Inflammatory macrophage treated with lipopolysaccharide for 4 hours (primary cell): ENCODE measurements around the gene VWA7.
"Not testable (repeated sequence)": the region's sequence is repeated elsewhere in the genome, so short reads cannot be mapped to it uniquely, and the experiment has no call there.

Experiments
- DNase-seq: peaks from one replicate; pipeline ENCODE4 v3.0.0-alpha.2; 2020

VWA7 gene

DNA sequence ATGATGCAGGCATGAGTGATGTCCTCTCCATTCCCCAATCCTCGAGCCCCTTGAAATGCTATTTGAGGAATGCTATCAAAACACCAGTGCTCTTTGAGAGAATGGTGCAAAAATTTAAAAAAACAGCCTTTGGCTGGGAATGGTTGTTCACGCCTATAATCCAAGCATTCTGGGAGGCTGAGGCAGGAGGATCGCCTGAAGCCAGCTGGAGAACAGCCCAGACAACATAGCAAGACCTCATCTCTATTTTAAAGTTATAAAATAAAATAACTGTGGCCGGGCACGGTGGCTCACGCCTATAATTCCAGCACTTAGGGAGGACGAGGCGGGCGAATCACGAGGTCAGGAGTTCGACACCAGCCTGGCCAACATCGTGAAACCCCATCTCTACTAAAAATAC, 22.7 kb upstream of the VWA7 start:
- no peak for DNase-seq

DNA sequence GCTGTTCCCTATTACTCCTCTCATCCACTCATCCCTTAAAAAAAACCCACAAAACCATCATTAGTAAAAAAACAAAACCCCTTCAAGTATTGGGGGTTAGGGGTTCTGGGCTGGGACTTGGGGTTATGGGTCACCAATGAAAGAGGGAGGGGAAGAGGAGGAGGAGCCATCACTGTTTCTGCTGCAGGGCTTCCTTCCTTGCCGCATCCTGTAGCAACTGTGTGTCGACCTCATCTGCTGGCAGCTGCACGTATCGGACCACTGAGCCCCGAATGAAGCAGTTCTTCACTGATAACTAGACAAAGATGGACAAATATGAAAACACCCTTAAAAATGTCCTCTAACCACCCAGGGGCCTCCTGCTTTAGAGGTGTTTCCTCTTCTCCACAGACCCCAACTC, 20.5 kb upstream of the VWA7 start:
- no peak for DNase-seq

DNA sequence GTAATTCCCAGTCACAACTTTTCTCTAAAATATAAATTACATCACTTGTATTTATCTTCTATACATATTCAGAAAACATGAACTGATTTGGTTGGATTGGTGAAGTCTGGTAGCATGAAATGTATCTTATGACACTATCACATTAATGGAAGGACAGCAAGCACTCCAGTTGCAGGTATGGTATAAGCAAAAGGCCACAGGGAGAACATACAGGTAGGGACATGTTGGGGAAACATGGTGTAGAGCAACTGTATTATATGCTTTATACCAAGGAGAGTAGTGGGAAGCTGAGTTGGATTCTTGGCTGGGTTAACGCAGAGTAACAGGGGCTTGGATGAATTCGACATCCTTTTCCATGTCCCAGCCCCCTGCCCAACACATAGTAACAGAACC, 19.9 kb upstream of the VWA7 start:
- no peak for DNase-seq

DNA sequence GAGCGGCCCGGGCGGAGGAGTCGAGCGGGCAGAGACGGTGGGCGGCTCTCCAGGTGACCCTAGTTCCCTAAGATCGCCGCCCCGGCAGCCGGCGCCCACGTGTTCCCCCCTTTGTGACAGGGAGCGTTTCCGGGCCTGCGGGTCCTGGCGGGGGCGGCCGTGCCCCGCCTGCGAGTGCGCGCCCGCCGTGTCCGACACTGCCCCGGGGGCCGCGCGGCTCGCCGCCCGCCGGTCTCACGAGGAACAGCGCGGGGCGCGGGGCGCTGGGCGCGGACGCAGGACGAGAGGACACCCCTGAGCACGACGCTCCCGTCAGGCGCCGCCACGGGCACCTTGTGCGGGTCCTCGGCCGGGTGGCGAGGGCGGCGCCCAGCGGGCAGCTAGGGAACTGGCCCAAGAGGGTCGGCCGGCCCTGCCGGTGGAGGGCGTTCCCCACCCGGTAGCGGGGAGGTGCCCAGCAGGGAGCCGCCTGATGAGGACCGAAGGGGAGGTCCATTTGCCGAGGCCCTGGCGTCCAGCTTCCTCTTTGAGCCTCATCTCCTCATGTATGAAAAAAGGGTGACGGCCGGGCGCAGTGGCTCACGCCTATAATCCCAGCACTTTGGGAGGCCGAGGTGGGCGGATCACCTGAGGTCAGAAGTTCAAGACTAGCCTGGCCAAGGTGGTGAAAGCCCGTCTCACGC, 18.6 kb upstream of the VWA7 start, which contains the start of gene VARS1:
VARS1 (minus strand) TSS at position 137 of the 683 bp plus-strand sequence. CDS start 535 bp downstream, outside the sequence.
- peak; percentile 98 for DNase-seq

DNA sequence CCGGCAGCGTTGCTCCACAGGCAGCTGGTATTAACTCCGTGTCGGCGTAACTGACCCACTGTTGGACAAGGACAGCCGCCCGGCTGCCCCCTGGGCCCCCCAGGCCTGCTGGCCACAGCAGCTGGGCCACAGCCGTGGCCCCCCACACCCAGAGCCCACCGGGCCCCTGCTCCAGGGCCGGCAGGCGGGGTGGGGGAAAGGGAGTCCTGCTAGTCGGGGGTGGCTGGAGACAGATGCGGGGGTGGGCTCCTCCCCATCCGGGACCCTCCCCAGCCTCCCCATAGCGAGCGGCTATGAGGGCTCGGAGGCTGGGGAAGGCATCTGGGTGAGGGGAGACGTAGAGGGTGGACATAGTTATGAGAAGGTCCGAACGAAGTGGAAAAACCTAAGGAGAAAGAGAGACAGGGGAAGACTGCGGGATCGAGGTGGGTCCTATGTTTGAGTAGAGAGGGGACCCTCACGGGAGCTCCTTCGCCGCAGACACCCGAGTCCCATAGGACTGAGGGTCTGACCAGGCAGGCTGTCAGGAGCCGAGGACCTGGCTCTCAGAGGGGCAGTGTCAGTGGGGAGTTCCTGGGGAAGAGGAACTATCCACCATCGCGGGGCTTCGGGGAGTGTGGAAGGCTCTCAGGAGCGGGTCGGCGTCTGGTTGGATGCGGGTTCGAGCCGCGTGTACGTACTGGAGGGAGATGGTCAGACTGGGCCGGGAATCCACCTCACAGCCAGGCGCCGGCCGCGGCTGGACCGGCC, 17.9 kb upstream of the VWA7 start:
- no peak for DNase-seq

DNA sequence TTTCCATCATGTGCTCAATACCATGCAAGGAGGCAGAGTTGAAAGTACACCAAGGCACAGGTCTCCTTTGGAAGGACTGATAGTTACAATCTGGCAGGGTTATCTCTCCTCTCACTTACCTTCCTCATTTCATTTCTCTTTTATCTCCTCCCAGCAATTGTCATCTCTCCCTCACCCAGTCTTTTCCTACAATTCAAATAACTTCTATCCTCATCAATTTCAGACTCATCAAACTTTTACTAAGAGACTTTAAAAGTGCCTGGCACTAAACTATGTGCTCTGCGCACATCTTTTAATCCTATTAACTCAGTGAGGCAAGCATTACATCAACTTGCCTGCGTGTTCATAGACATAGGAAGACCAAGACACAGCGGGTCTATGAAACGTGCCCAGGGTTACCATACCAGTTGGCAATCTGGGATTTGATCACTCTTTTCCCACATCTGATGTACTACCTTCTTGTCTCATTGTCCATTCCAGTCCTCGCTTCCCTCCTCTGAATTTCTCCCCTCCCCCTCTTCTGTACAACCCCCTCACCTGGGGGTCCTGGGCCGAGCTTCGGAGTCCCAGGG, 17.3 kb upstream of the VWA7 start:
- no peak for DNase-seq

DNA sequence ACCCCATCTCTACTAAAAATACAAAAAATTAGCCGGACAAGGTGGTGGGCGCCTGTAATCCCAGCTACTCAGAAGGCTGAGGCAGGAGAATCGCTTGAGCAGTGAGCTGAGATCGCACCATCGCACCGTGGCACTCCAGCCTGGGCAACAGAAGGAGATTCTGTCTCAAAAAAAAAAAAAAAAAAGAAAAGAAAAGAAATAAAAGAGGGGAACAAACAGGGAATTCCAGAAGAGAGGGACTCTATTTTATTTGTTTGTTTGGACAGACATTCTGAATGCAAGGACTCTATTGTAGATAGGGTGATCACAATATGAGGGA, 16.8 kb upstream of the VWA7 start:
- DNase-seq = not testable (repeated sequence)

DNA sequence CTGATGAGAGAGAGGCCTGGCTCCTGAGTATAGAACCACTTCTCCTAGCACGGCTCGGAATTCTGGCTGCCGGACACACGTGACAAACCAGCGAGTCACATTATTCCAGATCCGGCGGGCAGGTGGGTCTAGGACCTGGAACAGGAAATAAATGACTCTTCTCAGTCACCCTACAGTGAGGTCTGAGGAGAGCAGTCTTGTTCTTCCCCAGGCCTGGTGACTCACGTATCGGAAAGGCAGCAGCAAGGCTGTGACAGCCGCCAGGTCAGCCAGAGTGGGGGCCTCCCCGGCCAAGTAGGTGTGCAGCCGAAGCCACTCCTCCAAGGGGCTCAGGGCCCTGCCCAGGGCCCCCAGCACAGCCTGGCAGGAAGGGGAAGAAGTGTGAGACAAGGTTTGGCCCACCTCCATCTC, 15.6 kb upstream of the VWA7 start:
- no peak for DNase-seq

DNA sequence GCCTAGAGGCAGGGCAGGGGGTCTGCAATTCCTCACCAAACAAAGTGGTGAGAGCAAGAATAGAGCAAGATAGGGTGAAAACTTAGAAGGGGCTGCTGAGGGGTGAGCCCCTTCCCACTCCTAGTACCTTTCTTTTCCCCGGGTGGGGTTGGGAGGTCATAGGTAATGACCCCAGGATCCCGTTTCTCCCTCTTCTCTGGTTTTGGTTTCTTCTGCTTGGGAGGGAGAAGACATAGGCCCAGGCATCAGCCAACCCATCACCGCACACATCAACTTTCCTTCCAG, 14.9 kb upstream of the VWA7 start:
- DNase-seq = no peak

DNA sequence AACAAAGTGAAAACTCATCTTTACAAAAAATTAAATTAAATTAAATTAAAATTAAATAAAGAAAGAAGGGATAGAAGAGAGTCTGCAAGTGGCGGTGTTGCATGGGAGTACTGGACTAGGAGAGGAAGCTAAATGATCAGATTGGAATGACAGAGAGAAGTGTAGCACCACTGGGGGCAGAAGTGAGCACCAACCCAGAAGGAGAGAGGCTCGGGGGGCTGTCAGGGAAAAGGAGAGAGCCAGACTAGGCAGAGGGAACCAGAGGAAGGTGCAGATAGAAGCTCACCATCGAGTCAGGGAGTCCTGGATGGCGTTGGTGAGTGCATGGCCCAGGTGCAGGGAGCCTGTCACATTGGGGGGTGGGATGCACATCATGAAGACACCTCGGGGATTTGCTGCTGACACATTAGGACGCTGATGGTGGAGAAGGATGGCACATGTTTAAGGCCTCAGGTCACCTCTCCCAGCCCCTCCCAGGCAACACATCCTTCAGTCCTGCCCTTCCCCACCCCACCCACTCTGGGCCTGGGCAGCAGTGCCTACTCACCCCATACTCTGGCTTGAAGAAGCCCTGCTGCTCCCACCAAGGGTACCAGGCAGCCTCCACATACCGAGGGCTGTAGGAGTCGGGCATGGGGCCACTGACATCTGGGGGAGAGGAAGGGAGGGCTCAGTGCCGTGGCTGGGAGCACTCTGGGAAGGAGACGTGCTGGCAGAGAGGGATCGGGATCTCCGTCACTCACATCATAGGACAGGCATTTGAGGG, 14.4 kb upstream of the VWA7 start:
- peak; percentile 51 for DNase-seq

DNA sequence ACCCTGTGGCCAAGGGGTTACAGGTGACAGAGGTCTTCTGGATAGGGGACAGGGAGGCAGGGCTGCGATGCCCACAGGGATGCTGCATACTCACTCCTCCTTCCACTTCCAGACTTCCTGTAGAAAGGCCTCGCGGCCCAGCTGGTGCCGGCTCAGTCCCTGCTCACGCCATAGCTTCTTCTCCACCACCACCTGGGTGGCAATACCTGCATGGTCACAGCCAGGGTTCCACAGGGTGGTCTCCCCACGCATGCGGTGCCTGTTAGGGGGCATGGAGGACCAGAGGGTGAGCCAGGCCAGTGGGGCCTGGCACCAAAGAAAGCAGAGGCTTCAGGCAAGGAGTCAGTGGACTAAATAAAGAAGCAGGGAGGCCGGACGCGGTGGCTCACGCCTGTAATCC, 8.3 kb upstream of the VWA7 start:
- DNase-seq = no peak

DNA sequence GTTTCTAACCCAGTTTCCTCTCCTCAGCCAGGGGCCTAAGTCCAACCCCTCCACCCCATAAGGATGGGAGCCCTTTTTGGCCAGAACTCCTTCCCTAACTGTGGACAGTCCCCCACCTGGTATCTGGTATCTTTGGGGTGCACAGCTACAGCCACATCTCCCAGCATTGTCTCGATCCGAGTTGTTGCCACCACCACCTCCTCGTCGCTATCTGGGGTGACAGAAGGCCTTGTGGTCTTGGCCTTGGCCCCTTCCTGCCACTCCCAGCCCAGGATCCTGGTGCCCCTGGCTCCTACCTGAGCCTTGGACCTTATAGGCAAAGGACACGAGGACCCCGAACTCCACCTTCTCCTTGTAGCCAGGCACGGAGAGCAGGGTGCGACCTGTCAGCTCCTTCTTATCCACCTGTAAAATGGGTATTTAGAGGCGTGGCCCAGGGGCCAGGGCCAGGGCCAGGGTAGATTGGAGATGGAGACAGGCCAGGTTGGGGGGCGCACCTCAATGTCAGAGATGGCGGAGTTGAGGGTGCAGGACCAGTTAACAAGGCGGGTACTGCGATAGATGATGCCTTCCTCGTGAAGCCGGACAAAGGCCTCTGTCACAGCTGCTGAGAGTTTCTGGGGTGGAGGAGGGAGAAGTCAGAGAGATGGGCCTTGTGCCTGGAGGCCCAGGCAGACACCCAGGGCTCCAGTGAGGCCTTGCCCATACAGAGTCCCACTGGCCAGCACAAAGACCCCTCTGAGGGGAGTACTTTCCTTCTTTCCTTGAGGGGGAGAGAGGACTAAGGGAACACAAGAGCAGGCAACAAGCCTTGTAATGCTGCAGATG, 7.2 kb upstream of the VWA7 start:
- DNase-seq = no peak

DNA sequence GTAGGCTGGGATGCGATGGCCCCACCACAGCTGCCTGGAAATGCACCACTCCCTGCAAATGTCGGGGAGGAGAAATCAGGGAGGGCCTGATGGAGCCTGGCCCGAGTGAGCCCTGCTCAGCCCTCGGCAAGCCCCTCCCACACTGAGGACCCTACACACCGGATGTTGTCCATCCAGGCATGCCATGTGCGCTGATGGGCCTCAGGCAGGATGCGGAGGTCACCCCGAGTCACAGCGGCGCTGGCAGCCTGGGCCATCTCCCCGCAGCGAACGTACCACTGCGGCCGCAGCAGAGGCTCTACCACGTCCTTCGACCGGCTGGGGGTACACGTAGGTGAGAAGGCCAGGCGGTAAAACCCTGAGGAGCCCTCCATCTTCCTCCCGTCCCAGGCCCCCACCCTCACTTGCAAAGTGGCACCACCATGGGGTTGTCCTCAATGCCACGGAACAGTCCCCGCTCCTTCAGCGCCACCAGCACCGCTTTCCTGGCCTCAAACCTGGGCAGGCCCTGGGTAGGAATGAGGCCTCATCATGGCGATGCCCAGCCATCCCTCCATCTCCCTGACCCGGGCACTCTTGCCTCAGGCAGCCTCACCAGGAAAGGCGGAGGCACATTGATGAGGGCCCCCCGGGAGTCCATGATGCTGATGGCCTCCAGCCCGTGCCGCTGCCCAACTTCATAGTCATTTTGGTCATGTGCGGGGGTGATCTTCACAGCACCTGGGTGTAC, 5.2 kb upstream of the VWA7 start:
- no peak for DNase-seq

DNA sequence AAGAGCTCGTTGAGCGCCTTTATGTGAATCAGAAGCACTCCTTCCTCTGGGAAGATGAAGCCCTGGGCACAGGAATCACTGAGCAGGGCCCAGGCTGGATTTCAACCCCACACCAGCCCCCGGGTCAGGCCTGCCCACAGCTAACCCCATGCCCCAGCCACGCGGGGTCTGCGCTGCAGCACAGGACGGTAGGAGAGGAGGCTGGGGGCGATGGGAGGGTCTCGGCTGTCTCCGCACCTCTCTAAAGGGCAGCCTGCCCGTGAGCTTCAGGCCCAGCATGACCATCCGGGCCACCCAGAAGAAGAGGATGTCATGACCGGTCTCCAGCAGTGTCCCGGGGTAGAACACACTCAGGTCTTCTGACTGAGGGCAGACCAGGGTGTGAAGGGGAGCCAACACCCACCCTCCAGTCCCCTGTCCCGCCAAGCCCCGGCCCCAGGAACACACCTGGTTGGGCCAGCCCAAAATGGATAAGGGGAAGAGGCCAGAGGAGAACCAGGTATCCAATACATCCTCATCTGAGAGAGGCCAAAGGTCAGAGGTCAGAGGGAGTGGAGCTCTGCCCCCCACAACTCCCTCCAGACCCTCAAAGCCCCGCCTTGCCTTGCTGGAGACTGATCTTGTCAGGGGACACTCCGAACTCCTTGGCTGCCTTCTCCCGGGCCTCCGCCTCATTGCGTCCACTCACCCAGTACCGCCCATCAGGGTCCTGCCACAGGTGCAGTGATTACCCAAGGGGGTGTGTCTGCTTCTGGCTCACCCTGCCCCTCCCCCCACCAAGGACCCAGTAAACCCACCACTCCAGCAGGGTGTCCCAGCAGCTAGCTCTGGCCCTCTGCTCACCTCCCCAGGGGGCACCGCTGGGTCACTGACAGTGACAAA, 4.4 kb upstream of the VWA7 start:
- DNase-seq = no peak

DNA sequence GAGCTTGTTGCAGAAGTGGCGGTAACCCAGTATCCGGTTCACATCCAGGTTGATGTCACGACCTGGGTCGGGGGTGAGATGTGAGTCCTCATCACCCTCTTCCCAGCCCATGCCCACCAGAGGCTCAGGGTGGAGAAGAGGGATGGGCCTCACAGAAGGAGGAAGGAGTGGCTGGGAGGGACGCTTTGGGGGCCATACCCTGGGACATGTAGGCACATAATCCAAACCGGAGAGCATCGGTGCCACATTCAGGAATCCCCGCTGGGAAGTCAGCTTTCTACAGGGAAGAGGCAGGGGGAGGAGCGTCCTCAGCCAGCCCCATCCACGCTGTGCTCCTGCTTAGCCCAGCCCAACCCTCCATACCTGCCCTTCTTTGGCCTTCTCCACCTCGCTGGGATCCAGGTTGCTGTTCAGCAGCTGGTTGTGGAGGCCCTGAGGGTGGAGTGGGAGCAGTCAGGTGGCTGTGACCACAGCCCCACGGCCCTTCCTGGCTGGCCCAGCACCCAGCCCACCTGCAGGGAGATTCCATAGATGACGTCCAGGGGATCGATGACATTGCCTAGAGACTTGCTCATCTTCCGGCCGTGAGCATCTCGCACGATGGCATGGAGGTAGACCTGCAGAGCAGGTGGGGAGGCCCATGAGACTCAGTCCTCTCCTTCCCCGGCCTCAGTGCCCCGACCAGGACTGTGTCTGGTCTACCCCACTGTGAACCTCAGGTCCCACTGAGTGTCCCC, 3.5 kb upstream of the VWA7 start:
- DNase-seq = no peak

DNA sequence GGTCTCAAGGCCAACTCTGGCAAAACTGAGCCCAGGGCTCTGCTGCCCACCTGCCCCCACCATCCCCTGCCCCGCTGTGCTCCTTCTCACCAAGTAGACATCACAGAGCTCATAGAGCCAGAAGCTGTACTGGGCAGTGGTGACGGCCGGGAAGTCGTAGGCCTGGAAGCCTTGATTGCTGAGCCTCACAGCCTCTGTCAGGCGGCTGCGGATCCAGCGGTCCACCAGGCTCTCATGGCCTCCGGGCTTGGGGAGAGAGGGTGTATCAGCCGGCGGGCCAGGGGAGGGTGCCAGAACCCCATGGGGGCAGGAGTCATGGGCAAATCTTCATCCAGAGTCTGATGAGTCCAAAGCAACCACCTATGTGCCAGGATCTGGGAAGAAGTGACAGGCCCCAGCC, 2.8 kb upstream of the VWA7 start:
- no peak for DNase-seq

DNA sequence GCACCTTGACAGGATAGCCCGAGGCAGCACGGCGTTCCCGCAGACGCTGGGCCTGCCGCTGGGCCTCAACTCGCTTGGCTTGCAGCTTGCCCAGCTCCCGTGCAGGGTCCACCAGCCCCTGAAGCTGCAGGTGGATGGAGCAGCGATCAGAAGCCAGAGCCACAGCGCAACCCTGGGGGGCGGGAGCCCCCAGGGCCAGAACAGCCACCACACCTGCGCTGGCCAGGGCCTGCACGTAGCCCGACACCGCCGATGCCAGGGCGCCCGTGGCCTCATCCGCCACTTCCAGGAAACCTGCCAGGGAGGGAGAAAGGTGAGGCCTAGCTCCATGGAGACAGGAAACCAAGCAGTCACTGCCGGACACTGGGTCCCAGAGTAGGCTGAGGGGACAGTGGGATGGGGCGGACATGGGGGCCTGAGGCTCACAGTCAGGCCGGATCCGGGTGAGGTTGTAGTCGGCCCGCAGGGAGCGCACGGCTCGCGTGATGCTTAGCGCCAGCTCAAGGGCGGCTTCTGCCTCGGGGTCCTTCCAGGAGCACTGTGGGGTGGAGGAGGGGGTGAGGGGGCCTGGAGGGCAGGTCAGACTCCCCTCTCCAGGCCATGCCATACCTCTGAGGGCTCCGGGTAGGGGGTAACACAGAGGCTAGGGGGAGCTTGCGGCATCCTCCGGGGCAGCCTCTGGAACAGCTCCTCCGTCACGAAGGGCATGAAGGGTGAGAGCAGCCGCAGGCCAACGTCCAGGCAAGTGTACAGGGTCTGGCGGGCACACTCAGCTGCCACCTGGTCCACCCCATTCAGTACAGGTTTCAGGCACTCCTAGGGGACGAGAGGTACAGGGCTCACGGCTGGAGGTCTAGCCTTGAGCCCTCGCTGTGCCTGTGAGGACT, 2.1 kb upstream of the VWA7 start:
- DNase-seq = no peak

DNA sequence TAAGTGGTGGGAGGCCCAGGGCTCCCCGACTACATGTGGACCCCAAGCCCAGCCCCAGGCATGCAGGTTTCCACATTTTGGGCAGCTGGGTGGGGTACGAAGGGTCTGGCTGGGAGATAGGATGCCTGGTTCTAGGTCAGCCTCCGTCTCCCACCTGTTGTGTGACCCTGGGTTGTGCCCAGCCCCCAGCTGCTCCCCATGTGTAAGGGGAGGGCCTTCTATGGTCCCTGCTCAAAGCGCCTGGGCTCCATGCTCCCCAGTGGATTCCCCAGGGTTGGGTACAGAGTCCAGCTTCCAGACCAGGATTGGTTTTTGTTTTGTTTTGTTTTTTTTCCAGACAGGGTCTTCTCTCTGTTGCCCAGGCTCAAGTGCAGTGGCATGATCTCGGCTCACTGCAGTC, 1.1 kb upstream of the VWA7 start:
- no peak for DNase-seq

DNA sequence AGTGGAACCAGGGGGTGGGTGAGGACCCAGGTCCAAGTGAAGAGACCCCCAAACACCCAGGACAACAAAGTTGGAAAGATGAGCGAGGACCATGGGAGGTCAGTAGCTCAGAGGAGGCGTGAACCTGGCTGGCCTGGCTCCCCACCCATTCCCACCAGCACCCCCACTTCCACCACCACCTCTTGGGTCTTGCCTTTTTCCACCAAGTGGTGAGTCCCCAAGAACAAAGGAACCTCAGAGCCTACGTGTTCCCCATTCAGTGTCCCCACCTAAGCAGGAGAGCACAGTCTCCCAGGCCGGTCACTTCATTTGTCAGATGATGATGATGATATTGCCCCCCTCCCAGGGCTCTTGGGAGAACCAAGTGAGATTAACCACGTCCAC, 531 bp upstream of the VWA7 start:
- no peak for DNase-seq
